GM08714 (cell line): ENCODE measurements around the gene AMOTL2.

ENCODE experiments used
- H3K4me3 ChIP-seq: fragments of 200-500 bp; sonication (Bioruptor generic); 2 replicates; pipeline ENCODE4 v1.5.1; 2014; ENCODE audit warnings: mild to moderate bottlenecking, low read length, inconsistent platforms
- ZNF274 ChIP-seq: IDR thresholded peaks from 2 replicates; pipeline ENCODE4 v1.6.1; 2012; ENCODE audit warnings: mild to moderate bottlenecking, low read depth, low read length

Gene AMOTL2

GRCh38 chr3:134342259-134342658 lies 32.0 kb downstream of the AMOTL2 start:
- no peak for TF ChIP-seq ZNF274
- H3K4me3 ChIP-seq, result no peak overlapping the region

GRCh38 chr3:134341389-134341788 lies 32.9 kb downstream of the AMOTL2 start:
- H3K4me3 ChIP-seq, result no peak overlapping the region
- TF ChIP-seq ZNF274, result no peak

GRCh38 chr3:134340982-134341365 lies 33.3 kb downstream of the AMOTL2 start:
- TF ChIP-seq ZNF274, result no peak
- no peak overlapping the region for H3K4me3 ChIP-seq

- TF ChIP-seq ZNF274, result no peak
Measured at GRCh38 chr3:134340362-134340981, 33.8 kb downstream of the AMOTL2 start.

GRCh38 chr3:134339913-134340312 lies 34.3 kb downstream of the AMOTL2 start:
- H3K4me3 ChIP-seq, result no peak overlapping the region
- TF ChIP-seq ZNF274, result no peak

More at GRCh38 chr3:134340362-134340981, 33.8 kb downstream of the AMOTL2 start:
- no peak overlapping the region for H3K4me3 ChIP-seq

GRCh38 chr3:134339331-134339730 lies 34.9 kb downstream of the AMOTL2 start:
- TF ChIP-seq ZNF274, result no peak
- H3K4me3 ChIP-seq, result no peak overlapping the region

GRCh38 chr3:134338516-134339261 lies 35.6 kb downstream of the AMOTL2 start:
- TF ChIP-seq ZNF274, result no peak
- H3K4me3 ChIP-seq, result no peak overlapping the region

GRCh38 chr3:134338201-134338512 lies 36.1 kb downstream of the AMOTL2 start:
- H3K4me3 ChIP-seq, result no peak overlapping the region
- TF ChIP-seq ZNF274, result no peak

GRCh38 chr3:134337511-134338200 lies 36.6 kb downstream of the AMOTL2 start:
- no peak overlapping the region for H3K4me3 ChIP-seq
- no peak for TF ChIP-seq ZNF274

GRCh38 chr3:134337071-134337482 lies 37.2 kb downstream of the AMOTL2 start:
- H3K4me3 ChIP-seq, result no peak overlapping the region
- TF ChIP-seq ZNF274, result no peak

- no peak overlapping the region for H3K4me3 ChIP-seq
- no peak for TF ChIP-seq ZNF274
Measured at GRCh38 chr3:134336587-134336986, 37.7 kb downstream of the AMOTL2 start.

- H3K4me3 ChIP-seq, result no peak overlapping the region
- TF ChIP-seq ZNF274, result no peak
Measured at GRCh38 chr3:134334901-134335280, 39.4 kb downstream of the AMOTL2 start.

- H3K4me3 ChIP-seq, result no peak overlapping the region
- TF ChIP-seq ZNF274, result no peak
Measured at GRCh38 chr3:134334231-134334900, 39.9 kb downstream of the AMOTL2 start.

- no peak for TF ChIP-seq ZNF274
Measured at GRCh38 chr3:134333522-134334181, 40.6 kb downstream of the AMOTL2 start.

GRCh38 chr3:134332344-134332743 lies 41.9 kb downstream of the AMOTL2 start:
- no peak for TF ChIP-seq ZNF274
- no peak overlapping the region for H3K4me3 ChIP-seq

More at GRCh38 chr3:134333522-134334181, 40.6 kb downstream of the AMOTL2 start:
- H3K4me3 ChIP-seq, result no peak overlapping the region
